GM23338 (cell line): ENCODE results near the gene TMEM250. TPM values are rescaled to one million over a fixed set of nuclear protein-coding genes. Genes with fewer than 3 reads are reported as not detected.

Experiments
- ATAC-seq: fragments of 200-7000 bp; cut with Tn5 transposase; 3 replicates; pipeline ENCODE4 v1.9.1; 2020
- DNase-seq: peaks from one replicate; pipeline ENCODE4 v3.0.0-alpha.2; 2015; ENCODE audit warnings: low spot score
- H2AFZ ChIP-seq: fragments of 200-600 bp; sonication (generic); 2 replicates; pipeline ENCODE4 v1.8.0; 2016; ENCODE audit warnings: antibody characterized with exemption, mild to moderate bottlenecking, moderate library complexity
- H3F3A ChIP-seq: fragments of 200-600 bp; sonication (generic); replicated peaks from 2 replicates; pipeline ENCODE4 v1.8.0; 2017; ENCODE audit warnings: antibody characterized with exemption, mixed run types, low read depth
- H3K27ac ChIP-seq: fragments of 200-600 bp; sonication (generic); 2 replicates; pipeline ENCODE4 v1.6.1; 2016; ENCODE audit warnings: low read depth
- H3K27me3 ChIP-seq: fragments of 200-600 bp; sonication (generic); 2 replicates; pipeline ENCODE4 v1.8.0; 2016; ENCODE audit warnings: mild to moderate bottlenecking, mixed run types, moderate library complexity; ENCODE audit not compliant: insufficient read depth
- H3K36me3 ChIP-seq: fragments of 200-600 bp; sonication (generic); 2 replicates; pipeline ENCODE4 v1.8.0; 2016; ENCODE audit warnings: mild to moderate bottlenecking; ENCODE audit not compliant: insufficient read depth
- H3K4me1 ChIP-seq: fragments of 200-600 bp; sonication (generic); 2 replicates; pipeline ENCODE4 v1.8.0; 2016; ENCODE audit warnings: mild to moderate bottlenecking, moderate library complexity; ENCODE audit not compliant: insufficient read depth
- H3K4me2 ChIP-seq: fragments of 200-600 bp; sonication (generic); 2 replicates; pipeline ENCODE4 v1.7.1; 2017; ENCODE audit warnings: mixed run types
- H3K4me3 ChIP-seq: fragments of 200-600 bp; sonication (generic); 2 replicates; pipeline ENCODE4 v1.6.1; 2016; ENCODE audit warnings: mixed run types
- H3K79me2 ChIP-seq: fragments of 200-600 bp; sonication (generic); replicated peaks from 2 replicates; pipeline ENCODE4 v1.8.0; 2017; ENCODE audit warnings: mild to moderate bottlenecking; ENCODE audit not compliant: insufficient read depth
- H3K9me2 ChIP-seq: fragments of 200-600 bp; sonication (generic); 2 replicates; pipeline ENCODE4 v1.8.0; 2017; ENCODE audit not compliant: insufficient read depth
- H4K20me1 ChIP-seq: fragments of 200-600 bp; sonication (generic); replicated peaks from 2 replicates; pipeline ENCODE4 v1.8.0; 2017; ENCODE audit warnings: mild to moderate bottlenecking; ENCODE audit not compliant: insufficient read depth
- H3K27ac Mint-ChIP-seq: 2 replicates; pipeline ENCODE4 v1.8.0; 2020; ENCODE audit warnings: inconsistent platforms, mild to moderate bottlenecking, moderate library complexity, mixed read lengths
- H3K27me3 Mint-ChIP-seq: 3 replicates; pipeline ENCODE4 v1.8.0; 2022; ENCODE audit warnings: low read depth, mild to moderate bottlenecking, moderate library complexity, mixed read lengths, inconsistent platforms; ENCODE audit not compliant: insufficient read depth, poor library complexity
- H3K36me3 Mint-ChIP-seq: 3 replicates; pipeline ENCODE4 v1.8.0; 2021; ENCODE audit warnings: low read depth, mild to moderate bottlenecking, inconsistent platforms, moderate library complexity, mixed read lengths
- H3K4me1 Mint-ChIP-seq: 3 replicates; pipeline ENCODE4 v1.8.0; 2020; ENCODE audit warnings: mild to moderate bottlenecking, inconsistent platforms, mixed read lengths
- H3K4me3 Mint-ChIP-seq: 3 replicates; pipeline ENCODE4 v1.8.0; 2021; ENCODE audit warnings: moderate library complexity, mild to moderate bottlenecking, inconsistent platforms, mixed read lengths
- H3K9me3 Mint-ChIP-seq: 3 replicates; pipeline ENCODE4 v1.8.0; 2020; ENCODE audit warnings: moderate library complexity, mild to moderate bottlenecking, inconsistent platforms, mixed read lengths
- CTCF ChIP-seq, 2 experiments: fragments of 200-600 bp in 1 of 2; sonication (generic) in 1 of 2; conservative IDR thresholded peaks; 2 replicates each; pipeline versions ENCODE4 v1.5.1 to v1.6.1; 2016 to 2017; ENCODE audit warnings: antibody characterized with exemption in 2 of 2, low read depth in 2 of 2, mild to moderate bottlenecking in 2 of 2, moderate library complexity in 1 of 2
- NANOG ChIP-seq: IDR thresholded peaks from 2 replicates; pipeline ENCODE4 v1.6.1; 2016; ENCODE audit warnings: antibody characterized with exemption, borderline replicate concordance
- REST ChIP-seq: IDR thresholded peaks from one replicate; pipeline ENCODE4 v1.6.1; 2018; ENCODE audit warnings: antibody characterized with exemption; ENCODE audit not compliant: unreplicated experiment
- polyA plus RNA-seq: library from polyadenylated mRNA; unstranded; fragments of >200 nt; fragmentation: Nextera tagmentation; extraction: Ambion mirVana; gene quantifications from 2 replicates; pipeline ENCODE4 v1.2.1, GENCODE V29; 2016
- total RNA-seq: library from RNA; depleted of rRNA; stranded (reverse); fragments of >200 nt; shearing (Covaris generic); gene quantifications from 2 replicates; pipeline ENCODE4 v1.2.3, GENCODE V29; 2014

TMEM250 gene
- total and polyA plus RNA-seq, 2 experiments from 2014 or later: 12.2 to 39.2 TPM

- ATAC-seq: no peak
- TF ChIP-seq NANOG (no peak), CTCF (conservative IDR thresholded peaks at IDR 0.05; ENCODE audit: low read depth in 2 of 2) (peak in 1 of 2 experiments; percentile 31; a peak in 2 of 4 replicates)
- Histone ChIP-seq H3K79me2 (peaks cover 9% of the 10 kb centered on the region; the same call in 1 of the 2 replicates), H4K20me1 (no peaks in the 10 kb centered on the region), H3K4me1 (peaks cover 31% of the 10 kb centered on the region), H3K9me2 (no peaks in the 10 kb centered on the region), H3K36me3 (no peaks in the 10 kb centered on the region), H2AFZ (no peak overlapping the region), H3K27ac (no peak overlapping the region), H3K27me3 (peaks cover 31% of the 10 kb centered on the region), H3K4me2 (no peak overlapping the region), H3F3A (peaks cover 6% of the 10 kb centered on the region; the same call in 1 of the 2 replicates), H3K4me3 (no peak overlapping the region)
- H3K4me1 Mint-ChIP-seq: peaks cover 27% of the 10 kb centered on the region
- H3K36me3 Mint-ChIP-seq: no peaks in the 10 kb centered on the region
- peak overlapping the region; percentile 64 for H3K4me3 Mint-ChIP-seq
- peaks cover 29% of the 10 kb centered on the region for H3K27me3 Mint-ChIP-seq
- H3K27ac Mint-ChIP-seq: 0 out of 2 replicates have a peak overlapping the region, but pooled peaks have one; percentile 38
- no peaks in the 10 kb centered on the region for H3K9me3 Mint-ChIP-seq
- no peak for DNase-seq
Measured at GRCh38 chr9:136092741-136093140, 25.9 kb downstream of the TMEM250 start.

- peak in 1 of 2 experiments; percentile 33; a peak in 2 of 4 replicates for TF ChIP-seq CTCF (conservative IDR thresholded peaks at IDR 0.05; ENCODE audit: low read depth in 2 of 2)
- TF ChIP-seq REST: no peak
- Histone ChIP-seq H3K36me3 (no peaks in the 10 kb centered on the region), H3K4me3 (no peak overlapping the region), H3K9me2 (no peaks in the 10 kb centered on the region), H2AFZ (no peak overlapping the region), H3K27me3 (peaks cover 31% of the 10 kb centered on the region), H3K4me1 (peaks cover 31% of the 10 kb centered on the region), H4K20me1 (no peaks in the 10 kb centered on the region), H3K4me2 (no peak overlapping the region), H3K27ac (no peak overlapping the region), H3K79me2 (peaks cover 9% of the 10 kb centered on the region; the same call in 1 of the 2 replicates), H3F3A (peaks cover 6% of the 10 kb centered on the region; the same call in 1 of the 2 replicates)
- no peak; the same call in 2 of the 3 replicates for ATAC-seq
- Mint-ChIP-seq H3K4me3 (no peak overlapping the region), H3K4me1 (peaks cover 27% of the 10 kb centered on the region), H3K9me3 (no peaks in the 10 kb centered on the region), H3K27me3 (peaks cover 29% of the 10 kb centered on the region), H3K27ac (no peak overlapping the region), H3K36me3 (no peaks in the 10 kb centered on the region)
- DNase-seq: no peak
Measured at GRCh38 chr9:136092353-136092650, 26.4 kb downstream of the TMEM250 start.
